GM21825 (cell line): Measurements from ENCODE around the gene TOP3B.

Experiments
- ATAC-seq: cut with Tn5 transposase; IDR thresholded peaks from one replicate; pipeline ENCODE4 v1.9.1; 2021; ENCODE audit warnings: mild to moderate bottlenecking, moderate library complexity; ENCODE audit not compliant: unreplicated experiment

The TOP3B gene

GRCh38 chr22:21984793-21985192, 2.2 kb upstream of the TOP3B start:
- no peak for ATAC-seq

- no peak for ATAC-seq
Observed at GRCh38 chr22:21981874-21982273, 713 bp downstream of the TOP3B start.

- ATAC-seq, result no peak
Observed at GRCh38 chr22:21980547-21980946, 2.0 kb downstream of the TOP3B start.

DNA sequence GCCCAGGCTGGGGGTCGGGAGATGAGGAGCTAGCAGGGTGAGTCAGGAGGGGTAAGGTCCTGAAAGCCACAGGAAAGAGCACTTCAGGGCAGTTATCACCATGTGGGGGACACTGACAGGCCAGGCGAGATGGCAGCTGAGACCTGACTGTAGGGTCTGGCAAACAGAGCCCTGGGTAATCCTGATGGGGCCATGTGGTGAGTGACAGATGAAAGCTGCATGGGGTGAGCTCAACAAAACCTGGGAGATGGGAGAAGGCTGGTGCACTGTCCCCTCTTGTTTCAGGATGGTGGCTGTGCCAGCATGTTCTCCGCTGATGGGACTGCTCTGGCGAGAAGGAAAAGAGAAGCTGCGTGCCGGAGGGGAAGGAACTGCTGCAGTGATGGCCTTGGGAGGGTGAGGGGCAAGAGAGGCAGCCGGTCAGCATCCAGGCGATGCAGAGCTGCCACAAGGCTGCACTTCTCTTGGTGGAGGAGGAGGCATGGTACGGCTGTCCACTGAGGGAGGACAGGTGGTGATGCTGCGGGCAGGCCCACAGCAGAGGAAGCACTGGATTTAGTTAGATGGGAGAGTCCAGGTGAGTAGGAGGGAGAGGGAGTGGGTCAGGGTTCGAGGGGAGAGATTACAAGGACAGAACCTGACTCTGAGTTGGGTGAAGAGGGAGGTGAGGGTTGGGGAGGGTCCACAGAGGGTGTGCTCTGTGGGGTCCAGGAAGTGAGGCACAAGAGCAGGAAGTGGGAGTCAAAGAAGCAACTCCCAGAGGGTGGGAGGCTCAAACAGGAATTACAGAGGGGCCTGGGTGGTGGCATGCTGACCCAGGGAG, 3.8 kb downstream of the TOP3B start:
- no peak for ATAC-seq

GRCh38 chr22:21977814-21978213, 4.8 kb downstream of the TOP3B start:
- no peak for ATAC-seq

- ATAC-seq, result no peak
Observed at GRCh38 chr22:21975854-21976345, 6.7 kb downstream of the TOP3B start.

DNA sequence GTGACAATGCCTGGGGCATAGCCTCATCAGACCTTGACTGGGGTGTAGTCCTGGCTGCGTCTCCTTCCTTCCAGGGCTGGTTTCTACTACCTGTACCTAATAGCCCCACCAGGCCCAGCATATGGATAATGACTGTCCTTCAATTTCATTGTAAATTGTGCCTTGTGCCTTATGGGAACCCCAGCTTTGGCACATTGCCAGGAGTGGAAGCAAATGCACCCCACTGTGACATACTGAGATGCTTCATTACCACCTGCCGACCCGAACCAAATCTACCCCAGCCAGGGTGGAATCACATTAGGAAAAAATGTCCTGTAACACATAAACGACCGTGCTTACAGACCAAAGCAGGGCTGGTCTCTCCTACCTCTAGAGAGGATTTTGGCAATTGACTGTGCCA, 7.3 kb downstream of the TOP3B start:
- no peak for ATAC-seq

- no peak for ATAC-seq
Observed at GRCh38 chr22:21974058-21974649, 8.4 kb downstream of the TOP3B start.

DNA sequence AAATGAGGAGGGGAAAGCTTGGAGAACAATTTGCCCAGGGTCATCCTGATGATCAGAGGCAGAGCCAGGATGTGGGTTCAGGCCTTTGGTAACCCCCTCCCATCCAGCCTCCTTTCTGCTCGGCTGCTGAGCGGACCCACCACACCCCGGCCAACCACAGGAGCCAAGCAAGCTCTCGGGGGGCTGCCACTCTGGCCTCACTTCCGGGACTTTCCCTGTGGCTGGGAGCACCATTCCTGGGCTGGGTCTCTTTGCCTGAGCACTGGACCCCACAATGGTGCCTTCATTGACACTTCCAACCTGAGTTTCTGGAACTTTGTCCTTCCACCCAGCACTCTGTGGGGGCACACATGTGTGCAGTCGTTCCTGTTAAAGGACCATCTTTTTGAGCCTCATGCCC, 9.8 kb downstream of the TOP3B start:
- no peak for ATAC-seq

GRCh38 chr22:21972293-21972779, 10.3 kb downstream of the TOP3B start:
- ATAC-seq, result no peak

- no peak for ATAC-seq
Observed at GRCh38 chr22:21971858-21972275, 10.7 kb downstream of the TOP3B start.

DNA sequence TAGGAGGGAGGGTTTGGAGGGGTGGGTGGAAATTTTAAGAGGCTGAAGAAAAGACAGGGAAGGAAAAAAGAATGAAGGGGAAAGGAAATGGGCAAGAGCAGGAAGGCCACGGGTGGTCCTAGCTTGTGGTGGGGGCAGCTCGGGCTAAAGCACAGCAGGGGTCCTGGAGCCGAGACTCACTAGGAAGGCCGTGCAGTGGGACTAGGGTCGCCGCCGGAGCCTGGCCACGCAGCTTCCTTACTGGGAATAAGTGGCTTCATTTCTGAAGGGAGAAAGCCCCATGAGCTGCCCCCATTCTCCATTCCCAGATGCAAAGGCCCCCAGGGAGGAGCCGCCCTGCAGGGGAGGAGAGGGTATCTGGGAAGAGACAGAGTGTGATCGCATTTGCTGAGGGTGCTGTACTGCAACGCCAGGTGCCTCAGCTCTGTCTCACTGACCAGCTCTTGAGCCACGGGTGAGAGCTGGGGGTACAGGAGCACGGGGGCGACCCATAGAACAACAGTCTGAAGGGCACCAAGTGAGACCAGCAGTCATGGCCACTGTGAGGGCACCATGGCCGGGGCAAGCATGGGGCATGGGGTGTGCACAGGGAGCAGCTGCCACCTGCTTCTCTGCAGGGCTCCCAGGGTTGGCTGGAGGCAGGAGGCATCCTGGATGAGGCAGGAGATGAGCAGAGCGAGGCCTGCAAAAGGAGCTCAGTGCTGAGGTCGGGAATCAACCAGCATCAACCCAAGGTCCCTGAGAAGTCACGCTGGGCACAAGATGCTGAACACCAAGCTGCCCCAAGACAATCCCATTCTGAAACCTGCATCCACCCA, 11.6 kb downstream of the TOP3B start:
- ATAC-seq, result no peak

GRCh38 chr22:21970037-21970799, 12.4 kb downstream of the TOP3B start:
- ATAC-seq, result no peak

DNA sequence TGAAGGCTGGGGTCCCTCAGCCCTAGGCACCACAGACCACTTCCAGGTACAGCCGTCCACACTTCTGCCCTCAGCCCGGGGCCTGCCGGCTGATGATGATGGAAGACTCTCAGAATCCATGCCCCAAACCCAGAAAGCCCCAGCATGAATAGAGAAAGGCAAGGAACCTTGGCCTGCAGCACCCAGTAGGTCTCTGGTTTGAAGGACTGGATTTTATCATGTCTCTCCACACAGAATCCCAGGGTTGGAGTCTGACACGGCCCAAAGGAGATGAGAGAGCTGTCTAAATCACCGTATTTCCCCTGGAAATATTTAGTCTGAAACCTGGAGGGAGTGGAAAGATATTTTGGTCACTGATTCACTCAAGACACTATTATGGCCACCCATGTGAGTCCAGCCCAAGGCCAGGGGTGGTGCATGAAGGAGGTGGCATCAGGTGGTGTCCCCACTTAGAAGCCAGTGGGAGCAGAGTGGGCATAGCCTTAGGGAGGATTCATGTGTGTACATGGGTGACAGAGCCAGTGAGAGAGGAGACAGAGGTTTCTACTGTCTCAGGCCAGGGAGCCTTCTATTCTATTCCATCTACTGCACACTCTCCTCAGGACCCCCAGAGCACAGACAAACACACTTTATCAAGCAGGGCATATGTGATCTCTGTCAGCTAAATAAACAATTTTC, 14.0 kb downstream of the TOP3B start:
- ATAC-seq, result no peak

DNA sequence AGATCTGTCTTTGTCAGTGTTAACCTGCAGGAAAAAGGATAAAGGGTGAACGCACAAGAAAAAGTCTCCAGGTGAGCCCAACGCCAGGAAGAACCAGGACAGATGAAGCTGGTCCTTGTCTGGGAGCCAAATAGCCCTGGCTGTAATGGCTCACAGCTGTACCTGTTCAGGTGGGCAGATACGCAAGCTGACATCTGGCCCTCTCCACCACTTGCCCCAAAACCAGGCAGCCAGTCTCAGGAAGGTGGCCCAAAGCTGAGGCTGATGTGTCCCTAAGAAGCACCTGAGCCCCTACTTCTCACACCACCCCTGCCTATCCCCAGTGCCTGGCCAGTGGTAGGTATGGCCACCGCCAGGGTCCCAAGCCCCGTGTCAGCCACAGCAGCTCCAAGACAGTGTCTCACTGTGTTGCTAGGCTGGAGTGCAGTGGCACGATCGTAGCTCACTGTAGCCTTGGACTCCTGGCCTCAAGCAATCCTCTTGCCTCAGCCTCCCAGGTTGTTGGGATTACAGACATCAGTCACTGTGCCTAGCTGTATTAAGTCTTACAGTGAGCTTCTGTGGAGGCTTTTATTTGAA, 14.8 kb downstream of the TOP3B start:
- ATAC-seq, result no peak

GRCh38 chr22:21966643-21967516, 15.7 kb downstream of the TOP3B start:
- ATAC-seq, result no peak

GRCh38 chr22:21965762-21966288, 16.8 kb downstream of the TOP3B start:
- ATAC-seq, result no peak

DNA sequence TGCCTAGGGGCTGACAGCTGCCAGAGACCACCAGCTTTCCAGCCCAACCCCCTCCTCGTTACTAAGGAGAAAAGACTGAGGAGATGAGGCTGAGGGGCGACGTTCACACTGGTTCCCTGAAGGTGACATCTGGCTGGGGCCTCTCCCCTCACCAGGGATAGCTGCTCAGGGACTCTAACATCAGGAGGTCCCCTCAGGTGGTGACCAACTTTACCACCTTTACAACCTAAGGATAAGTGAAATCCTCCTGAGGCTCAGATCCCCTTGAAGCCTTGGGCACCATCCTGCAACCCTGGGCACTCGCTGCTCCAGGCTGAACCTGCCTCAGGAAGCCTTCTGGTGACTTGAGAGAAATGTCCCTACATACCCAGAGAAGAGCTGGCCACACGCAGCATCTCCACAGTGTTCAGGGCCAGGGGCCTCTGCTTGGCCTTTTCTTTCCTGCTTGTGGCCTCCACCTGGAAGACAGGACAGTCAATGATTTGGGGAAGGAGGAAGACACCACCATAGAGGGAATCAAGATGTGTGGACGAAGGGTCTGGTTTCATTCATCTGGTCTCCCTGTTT, 17.6 kb downstream of the TOP3B start:
- ATAC-seq, result no peak
